ENCODE results near the gene C17orf78.
"Not testable (repeated sequence)": the region's sequence is repeated elsewhere in the genome, so short reads cannot be mapped to it uniquely, and the experiment has no call there.

The C17orf78 gene

DNA sequence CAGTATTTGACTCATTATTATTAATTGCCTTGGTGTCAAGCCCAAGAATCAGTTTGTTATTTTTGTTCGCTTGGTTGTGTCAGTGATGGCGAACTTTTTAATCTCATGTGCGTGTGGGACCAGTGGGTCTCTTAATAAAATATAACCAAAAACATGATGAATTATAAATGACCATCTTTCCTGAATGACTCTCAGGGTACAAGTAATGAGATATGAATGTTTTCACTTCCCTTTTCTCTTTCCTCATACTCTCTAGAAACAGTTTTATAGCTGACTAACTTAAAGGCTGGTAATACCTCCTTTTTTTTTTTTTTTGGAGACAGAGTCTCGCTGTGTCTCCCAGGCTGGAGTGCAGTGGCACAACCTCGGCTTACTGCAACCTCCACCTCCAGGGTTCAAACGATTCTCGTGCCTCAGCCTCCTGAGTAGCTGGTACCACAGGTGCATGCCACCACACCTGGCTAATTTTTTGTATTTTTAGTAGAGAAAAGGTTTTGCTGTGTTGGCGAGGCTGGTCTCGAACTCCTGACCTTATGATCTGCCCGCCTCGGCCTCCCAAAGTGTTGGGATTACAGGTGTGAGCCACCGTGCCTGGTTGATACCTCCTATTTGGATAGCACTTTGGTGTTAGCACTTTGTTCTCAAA is 65.7 kb downstream of the C17orf78 start:
- DNase-seq = not testable (repeated sequence)
